COR-L47 (cell line): ENCODE measurements around the gene UGT1A9.

Experiments used
- DNase-seq: peaks from one replicate; lab custom pipeline; 2025; lab: John Stamatoyannopoulos, UW

The UGT1A9 gene

DNA sequence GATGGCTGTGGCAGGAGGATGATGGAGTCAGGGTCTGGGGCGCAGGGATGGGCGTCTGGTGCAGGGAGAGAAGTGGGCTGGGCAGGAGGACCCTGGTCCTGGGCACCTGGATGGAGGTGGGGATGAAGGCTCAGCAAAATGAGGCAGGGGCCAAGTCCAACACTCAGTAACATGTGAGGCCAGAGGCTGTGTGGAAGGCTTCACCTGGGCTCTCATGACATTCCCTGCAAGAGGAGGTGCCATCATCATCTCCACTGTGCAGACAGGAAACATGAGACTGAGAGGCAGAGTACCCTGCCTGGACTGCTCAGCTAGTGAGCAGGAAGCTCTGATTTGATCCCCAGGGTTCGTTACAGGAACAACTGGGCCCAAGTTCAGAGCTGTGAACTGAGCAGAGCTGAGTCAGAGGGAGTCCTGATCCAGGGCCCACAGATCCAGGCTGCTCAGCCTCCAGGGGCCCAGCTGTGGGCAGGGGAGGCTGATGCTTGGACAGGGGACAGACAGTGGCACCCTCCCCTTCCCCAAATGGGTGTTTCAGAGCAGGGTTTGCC lies 145.7 kb downstream of the UGT1A9 start:
- DNase-seq, result no peak

- no peak for DNase-seq
Measured at GRCh38 chr2:233817995-233818638, 146.4 kb downstream of the UGT1A9 start.

DNA sequence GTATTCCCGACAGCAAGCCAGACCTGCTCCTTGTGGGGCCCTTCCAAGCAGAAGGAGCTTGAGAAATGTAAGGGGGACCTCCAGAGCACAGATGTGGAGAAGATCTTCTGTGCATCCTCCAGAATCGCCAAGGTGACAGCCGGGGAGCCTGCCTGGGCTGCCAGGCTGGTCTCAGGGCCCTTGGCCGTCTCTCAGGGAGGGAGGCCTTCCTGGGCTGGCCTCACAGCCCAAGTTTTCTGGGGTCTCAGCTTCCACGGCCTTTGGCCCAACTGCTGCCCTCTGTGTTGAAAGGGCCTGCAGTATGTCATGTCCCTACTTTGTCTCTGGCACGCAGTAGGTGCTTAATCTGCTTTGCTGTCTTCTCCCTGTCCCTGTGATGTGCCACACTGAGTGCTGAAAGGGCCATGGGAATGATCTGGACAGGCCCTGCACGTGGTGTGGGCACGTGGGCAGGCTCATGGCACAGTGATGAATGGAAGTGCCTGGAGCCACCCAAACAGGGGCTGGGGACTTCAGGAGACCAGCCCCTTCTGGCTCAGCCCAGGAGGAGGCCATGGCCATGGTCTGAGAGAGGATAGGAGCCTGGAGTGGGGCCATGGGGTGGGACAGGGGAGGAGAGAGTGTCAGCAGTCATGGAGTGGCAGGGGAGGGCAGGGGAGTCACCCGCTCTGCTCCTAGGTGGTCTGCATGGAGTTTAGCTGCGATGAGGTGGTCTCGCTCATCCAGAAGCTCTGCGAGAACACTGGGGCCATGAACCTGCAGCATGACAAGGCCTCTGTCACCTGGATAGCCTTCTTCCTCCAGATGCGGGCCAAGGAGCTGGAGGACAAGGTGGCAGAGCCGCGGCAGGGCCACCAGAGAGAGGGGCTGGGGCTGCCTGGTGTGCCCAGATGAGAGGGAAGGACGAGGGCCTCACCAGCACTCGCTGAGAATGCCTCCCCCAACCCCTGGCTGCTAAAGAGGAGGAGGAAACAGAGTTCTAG lies 147.2 kb downstream of the UGT1A9 start:
- DNase-seq, result no peak

DNA sequence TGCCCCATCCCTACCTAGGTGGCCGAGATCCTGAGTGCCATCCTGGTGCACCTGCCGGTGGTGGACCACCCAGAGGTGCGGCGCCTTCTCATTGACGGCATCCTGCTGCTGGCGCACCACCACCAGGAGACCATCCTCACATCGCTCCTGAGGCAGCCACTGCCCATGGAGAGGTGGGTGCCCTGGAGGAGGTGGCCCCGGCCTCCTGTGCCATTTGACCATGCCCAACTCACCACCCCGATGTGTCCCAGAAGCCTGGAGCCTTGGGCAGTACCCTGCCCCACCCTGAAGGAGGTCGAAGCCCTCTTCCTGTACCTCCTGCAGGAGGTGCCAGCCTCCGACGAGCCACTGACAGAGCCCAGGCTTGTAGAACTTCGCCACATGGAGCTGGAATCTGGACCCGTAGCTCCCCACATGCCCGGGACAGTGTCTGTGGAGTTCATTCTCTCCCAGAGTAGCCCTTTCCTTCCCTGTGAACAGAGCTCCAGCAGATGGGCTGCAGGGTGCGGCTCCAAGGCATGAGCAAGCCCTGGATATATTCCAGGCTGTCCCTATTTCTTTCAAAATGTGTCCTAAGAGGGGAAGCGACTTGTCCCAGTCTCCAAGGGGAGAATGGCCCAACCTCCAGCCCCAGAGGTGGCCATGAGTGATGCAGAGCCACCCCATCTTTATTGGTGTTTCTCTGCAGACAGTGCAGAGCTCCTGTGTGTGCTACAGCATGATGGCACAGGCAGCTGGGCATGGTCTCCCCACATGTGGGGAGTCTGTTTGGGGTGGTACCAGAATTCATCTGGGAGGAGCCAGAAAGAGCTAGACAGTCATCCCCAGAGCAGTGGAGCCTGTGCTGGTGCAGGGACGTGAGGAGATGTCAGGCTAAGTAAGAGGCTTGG lies 148.4 kb downstream of the UGT1A9 start:
- no peak for DNase-seq

- DNase-seq, result no peak
Measured at GRCh38 chr2:233820774-233821105, 149.0 kb downstream of the UGT1A9 start.

GRCh38 chr2:233821196-233821595 lies 149.5 kb downstream of the UGT1A9 start:
- no peak for DNase-seq

GRCh38 chr2:233821709-233822100 lies 150.0 kb downstream of the UGT1A9 start:
- no peak for DNase-seq

DNA sequence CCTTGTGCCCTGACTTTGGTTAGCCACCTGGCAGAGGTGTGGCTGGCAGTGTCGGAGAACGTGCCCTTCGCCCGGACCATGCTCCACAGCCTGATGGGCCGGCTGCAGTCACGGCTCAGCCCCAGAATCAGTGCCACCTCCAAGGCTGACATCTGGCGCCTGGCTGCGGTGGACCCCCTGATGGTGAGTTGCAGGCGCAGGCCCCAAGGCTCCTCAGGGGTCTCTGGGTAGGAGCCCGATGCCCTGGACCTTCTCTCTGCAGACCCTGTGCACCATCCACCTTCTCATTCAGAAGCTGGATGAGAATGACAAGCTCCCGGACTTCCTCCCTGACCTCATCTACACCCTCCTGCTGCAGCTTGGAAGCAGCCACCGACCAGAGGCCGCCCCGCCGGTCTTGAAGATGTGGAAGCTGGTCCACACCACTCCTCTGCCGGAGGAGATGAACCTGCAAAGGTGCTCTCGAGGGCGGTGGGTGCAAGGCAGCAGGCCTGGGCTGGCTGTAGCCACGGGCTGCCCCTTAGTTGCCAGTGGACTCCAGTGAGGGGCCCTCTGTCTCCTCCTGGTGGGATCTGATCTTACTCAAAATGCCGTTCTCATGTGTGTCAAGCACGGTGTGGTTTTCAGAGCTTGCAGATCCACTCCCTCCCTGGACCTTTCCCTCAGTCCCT lies 150.5 kb downstream of the UGT1A9 start:
- no peak for DNase-seq
